GM18520 (cell line): ENCODE measurements around the gene SRRM2.

Experiments used
- ATAC-seq: cut with Tn5 transposase; IDR thresholded peaks from one replicate; pipeline ENCODE4 v1.9.1; 2021; ENCODE audit not compliant: unreplicated experiment

The SRRM2 gene

GRCh38 chr16:2737895-2738418 is 14.5 kb upstream of the SRRM2 start:
- ATAC-seq, result no peak

- ATAC-seq, result no peak
Observed at GRCh38 chr16:2738615-2739014, 13.8 kb upstream of the SRRM2 start.

GRCh38 chr16:2739625-2740430 is 12.6 kb upstream of the SRRM2 start:
- no peak for ATAC-seq

GRCh38 chr16:2740476-2740875 is 12.0 kb upstream of the SRRM2 start:
- ATAC-seq, result no peak

- ATAC-seq, result no peak
Observed at GRCh38 chr16:2741168-2741567, 11.3 kb upstream of the SRRM2 start.

GRCh38 chr16:2742323-2743006 is 10.0 kb upstream of the SRRM2 start:
- ATAC-seq, result no peak

GRCh38 chr16:2743007-2743810 is 9.2 kb upstream of the SRRM2 start:
- no peak for ATAC-seq

- ATAC-seq, result no peak
Observed at GRCh38 chr16:2744711-2745110, 7.7 kb upstream of the SRRM2 start.

GRCh38 chr16:2745116-2745890 is 7.1 kb upstream of the SRRM2 start:
- no peak for ATAC-seq

- ATAC-seq, result no peak
Observed at GRCh38 chr16:2745961-2746360, 6.5 kb upstream of the SRRM2 start.

- ATAC-seq, result no peak
Observed at GRCh38 chr16:2748757-2749455, 3.5 kb upstream of the SRRM2 start.

GRCh38 chr16:2749476-2749875 is 3.0 kb upstream of the SRRM2 start:
- no peak for ATAC-seq

GRCh38 chr16:2749936-2750335 is 2.5 kb upstream of the SRRM2 start:
- ATAC-seq, result no peak

- peak; percentile 13 for ATAC-seq
Observed at GRCh38 chr16:2751577-2752034, 832 bp upstream of the SRRM2 start.

- ATAC-seq, result peak; percentile 14
Observed at GRCh38 chr16:2752850-2753732, 653 bp downstream of the SRRM2 start.

GRCh38 chr16:2753733-2754020 is 1.2 kb downstream of the SRRM2 start:
- no peak for ATAC-seq

GRCh38 chr16:2755158-2755557 is 2.7 kb downstream of the SRRM2 start:
- ATAC-seq, result no peak

GRCh38 chr16:2756288-2757015 is 4.0 kb downstream of the SRRM2 start:
- no peak for ATAC-seq

GRCh38 chr16:2757344-2757743 is 4.9 kb downstream of the SRRM2 start:
- ATAC-seq, result no peak
